AG04450 (cell line): Measurements from ENCODE around the gene FARS2. TPM values are rescaled to one million over a fixed set of nuclear protein-coding genes. Genes with fewer than 3 reads are reported as not detected.

Experiments
- CTCF ChIA-PET: fragments of 300-600, 350-600 bp; formaldehyde crosslinking; extraction: SDS; loops from one replicate; lab custom pipeline; 2022; ENCODE audit warnings: antibody characterized with exemption, inconsistent platforms; lab: Charles Lee
- POLR2A ChIA-PET: fragments of 350-600 bp; formaldehyde crosslinking; extraction: SDS; loops from one replicate; lab custom pipeline; 2021; ENCODE audit warnings: antibody characterized with exemption, inconsistent platforms; lab: Yijun Ruan, JAX
- DNase-seq: peaks from one replicate; pipeline ENCODE4 v3.0.0-alpha.2; 2011; ENCODE audit warnings: low read depth, low spot score
- H3K27ac ChIP-seq: one replicate; pipeline ENCODE4 v1.5.1; 2012; ENCODE audit warnings: low read depth, low read length, control low read depth
- H3K27me3 ChIP-seq: one replicate; pipeline ENCODE4 v1.6.0; 2012; ENCODE audit warnings: low read length; ENCODE audit not compliant: control insufficient read depth, insufficient read depth
- H3K4me3 ChIP-seq: 2 replicates; pipeline ENCODE4 v1.5.1; 2011; ENCODE audit warnings: mild to moderate bottlenecking, low read depth, low read length, control low read depth
- H3K9me3 ChIP-seq: 2 replicates; pipeline ENCODE4 v1.5.1; 2012; ENCODE audit warnings: low read length; ENCODE audit not compliant: control insufficient read depth, insufficient read depth
- polyA plus RNA-seq: library from polyadenylated mRNA; depleted of rRNA; stranded (reverse); fragments of >200 nt; gene quantifications from 2 replicates; pipeline ENCODE4 v1.2.3, GENCODE V29; 2011
- TF ChIP-seq, protein P1 (sequence below): IDR thresholded peaks from 2 replicates; pipeline ENCODE4 v1.5.1; 2011; ENCODE audit warnings: low read depth, low read length, control low read depth, inconsistent platforms

FARS2 gene
- polyA plus RNA-seq, 1 experiment: 14.0 TPM

DNA sequence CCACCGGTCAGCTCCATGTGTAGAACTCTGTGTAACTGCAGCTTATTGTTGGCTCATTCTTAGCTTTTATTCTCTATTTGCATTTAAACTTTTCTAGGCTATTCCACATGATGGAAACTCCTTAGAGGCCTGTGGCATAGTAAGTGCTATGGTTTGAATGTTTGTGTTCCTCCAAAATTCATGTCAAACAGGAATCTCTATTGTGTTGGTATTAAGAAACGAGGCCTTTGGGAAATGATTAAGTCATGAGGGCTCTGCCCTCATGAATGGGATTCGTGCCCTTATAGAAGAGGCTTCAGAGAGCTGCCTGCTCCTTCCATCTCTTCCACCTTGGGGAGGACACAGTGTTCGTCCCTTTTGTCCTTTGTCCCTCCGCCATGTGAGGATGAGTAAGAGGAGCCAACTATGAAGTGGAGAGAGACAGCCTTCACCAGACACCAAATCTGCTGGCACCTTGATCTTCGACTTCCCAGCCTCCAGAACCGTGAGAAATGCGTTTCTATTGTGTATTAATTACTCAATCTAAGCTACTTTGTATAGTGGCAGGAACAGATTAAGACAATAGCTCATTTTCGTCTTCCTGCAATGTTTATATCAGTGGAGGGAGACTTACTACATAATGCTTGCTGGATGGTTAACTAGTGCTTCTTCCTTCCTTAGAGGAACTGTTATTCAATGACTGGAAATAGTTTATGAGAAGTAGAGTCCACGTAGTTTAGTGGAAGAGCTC, 361.1 kb downstream of the FARS2 start:
- Histone ChIP-seq H3K27ac (no peak overlapping the region), H3K4me3 (no peak overlapping the region), H3K9me3 (no peaks in the 10 kb centered on the region), H3K27me3 (no peaks in the 10 kb centered on the region)
- DNase-seq: no peak
- TF ChIP-seq, protein P1, sequence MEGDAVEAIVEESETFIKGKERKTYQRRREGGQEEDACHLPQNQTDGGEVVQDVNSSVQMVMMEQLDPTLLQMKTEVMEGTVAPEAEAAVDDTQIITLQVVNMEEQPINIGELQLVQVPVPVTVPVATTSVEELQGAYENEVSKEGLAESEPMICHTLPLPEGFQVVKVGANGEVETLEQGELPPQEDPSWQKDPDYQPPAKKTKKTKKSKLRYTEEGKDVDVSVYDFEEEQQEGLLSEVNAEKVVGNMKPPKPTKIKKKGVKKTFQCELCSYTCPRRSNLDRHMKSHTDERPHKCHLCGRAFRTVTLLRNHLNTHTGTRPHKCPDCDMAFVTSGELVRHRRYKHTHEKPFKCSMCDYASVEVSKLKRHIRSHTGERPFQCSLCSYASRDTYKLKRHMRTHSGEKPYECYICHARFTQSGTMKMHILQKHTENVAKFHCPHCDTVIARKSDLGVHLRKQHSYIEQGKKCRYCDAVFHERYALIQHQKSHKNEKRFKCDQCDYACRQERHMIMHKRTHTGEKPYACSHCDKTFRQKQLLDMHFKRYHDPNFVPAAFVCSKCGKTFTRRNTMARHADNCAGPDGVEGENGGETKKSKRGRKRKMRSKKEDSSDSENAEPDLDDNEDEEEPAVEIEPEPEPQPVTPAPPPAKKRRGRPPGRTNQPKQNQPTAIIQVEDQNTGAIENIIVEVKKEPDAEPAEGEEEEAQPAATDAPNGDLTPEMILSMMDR: no peak
- POLR2A ChIA-PET: no interaction called here
- CTCF ChIA-PET: interaction anchor here (0.6 to 0.9 kb wide), 2 partner anchors 151 to 1277 kb away, joined by 3 to 4 read pairs; no protein-coding TSS in a partner anchor

DNA sequence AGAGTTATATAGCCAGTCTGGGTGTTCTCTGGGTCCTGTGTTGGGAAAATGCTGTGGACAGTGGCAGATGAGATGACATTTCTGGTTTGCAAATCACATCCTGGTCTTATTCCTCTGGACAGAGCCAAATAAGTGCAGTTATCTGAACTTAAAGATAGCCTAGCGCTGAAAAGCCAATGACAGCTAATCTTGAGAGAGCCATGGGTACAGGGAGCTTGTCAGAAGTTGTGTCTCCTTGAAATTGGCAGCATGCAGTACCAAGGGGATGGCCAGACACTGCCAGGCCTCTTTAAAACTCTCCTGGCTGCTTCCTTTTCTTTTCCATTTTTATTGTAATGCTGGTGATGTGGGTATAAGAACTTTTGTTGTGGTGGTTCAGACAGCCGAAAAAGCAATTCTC, 362.5 kb downstream of the FARS2 start:
- Histone ChIP-seq H3K4me3 (no peak overlapping the region), H3K27ac (no peak overlapping the region), H3K27me3 (no peaks in the 10 kb centered on the region), H3K9me3 (no peaks in the 10 kb centered on the region)
- TF ChIP-seq, protein P1: no peak
- DNase-seq: no peak
- ChIA-PET POLR2A (interaction anchor here (0.8 kb wide), 1 partner anchor 49 kb away, joined by 3 read pairs; no protein-coding TSS in a partner anchor), CTCF (interaction anchor here (0.6 kb wide), 1 partner anchor 21 kb away, joined by 5 read pairs; no protein-coding TSS in a partner anchor)

DNA sequence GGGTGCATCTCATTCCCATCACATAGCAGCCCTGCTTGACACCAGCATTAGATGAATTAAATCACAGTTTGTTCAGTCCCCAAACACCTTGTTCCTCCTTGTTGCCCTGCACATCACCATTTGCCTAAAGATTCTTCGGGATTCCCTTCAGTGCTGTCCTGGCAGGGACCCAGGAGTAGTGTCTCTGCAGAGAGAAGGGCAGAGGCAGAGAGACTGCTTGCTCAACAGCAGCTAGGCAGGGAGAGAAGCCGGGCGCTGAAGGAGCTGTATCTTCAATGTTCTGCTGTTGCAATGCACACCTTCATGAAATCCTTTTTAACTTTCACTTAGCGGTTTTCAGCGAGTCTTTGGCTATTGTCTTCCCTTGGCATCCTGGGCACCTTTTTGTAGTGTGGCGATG, 362.9 kb downstream of the FARS2 start:
- ChIA-PET POLR2A (interaction anchor here (0.8 kb wide), 1 partner anchor 48 kb away, joined by 3 read pairs; no protein-coding TSS in a partner anchor), CTCF (no interaction called here)
- TF ChIP-seq, protein P1: no peak
- Histone ChIP-seq H3K27ac (no peak overlapping the region), H3K4me3 (no peak overlapping the region), H3K9me3 (no peaks in the 10 kb centered on the region), H3K27me3 (no peaks in the 10 kb centered on the region)
- DNase-seq: no peak

DNA sequence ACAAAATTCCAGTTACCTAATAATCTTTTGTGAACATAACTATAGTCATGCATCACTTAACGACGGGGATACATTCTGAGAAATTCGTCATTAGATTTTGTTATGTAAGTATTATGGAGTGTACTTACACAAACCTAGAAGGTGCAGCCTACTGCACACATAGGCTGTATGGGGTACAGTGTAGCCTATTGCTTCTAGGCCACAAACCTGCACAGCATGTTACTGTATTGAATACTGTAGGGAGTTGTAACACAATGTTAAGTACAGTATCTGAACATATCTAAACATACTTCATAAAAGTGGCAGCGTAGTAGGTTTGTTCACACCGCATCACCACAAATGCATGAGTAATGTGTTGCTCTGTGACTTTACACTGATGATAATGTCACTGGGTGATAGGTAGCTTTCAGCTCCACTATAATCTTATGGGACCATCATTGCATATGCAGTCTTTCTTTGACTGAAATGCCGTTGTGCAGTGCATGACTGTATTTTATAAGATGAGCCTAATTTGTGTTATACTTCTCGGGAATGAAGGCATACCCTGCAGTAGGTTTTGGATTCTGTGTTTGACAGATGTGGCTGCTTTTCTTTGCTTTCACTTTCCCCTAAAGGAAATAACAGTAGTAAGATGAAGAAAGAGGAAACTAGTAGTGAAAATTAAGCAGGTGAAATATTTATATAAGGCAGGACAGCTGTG, 365.6 kb downstream of the FARS2 start:
- H3K27ac ChIP-seq: no peak overlapping the region
- H3K27me3 ChIP-seq: no peaks in the 10 kb centered on the region
- TF ChIP-seq, protein P1: no peak
- no peak overlapping the region for H3K4me3 ChIP-seq
- POLR2A ChIA-PET: no interaction called here
- no peak for DNase-seq
- CTCF ChIA-PET: no interaction called here
- H3K9me3 ChIP-seq: no peaks in the 10 kb centered on the region

DNA sequence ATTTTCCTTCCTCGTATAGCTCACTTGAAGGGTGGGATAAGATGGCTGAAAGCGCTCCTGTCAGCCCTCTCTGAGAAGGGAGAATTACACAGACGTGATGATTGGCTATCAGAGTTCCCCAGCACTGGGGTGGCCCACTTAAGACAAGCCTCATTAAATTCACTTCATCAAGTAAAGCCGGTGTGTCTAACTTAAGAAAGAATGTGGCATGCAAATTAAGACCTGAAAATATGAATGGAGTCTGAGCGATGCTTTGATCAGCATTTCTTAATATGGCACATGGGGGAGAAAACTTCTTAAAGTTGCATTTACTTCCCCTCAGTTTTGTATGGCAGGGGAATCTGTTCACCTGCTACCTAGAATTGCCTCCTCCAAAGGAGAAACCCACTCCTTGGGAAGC, 369.3 kb downstream of the FARS2 start:
- Histone ChIP-seq H3K27me3 (no peaks in the 10 kb centered on the region), H3K9me3 (no peaks in the 10 kb centered on the region), H3K27ac (no peak overlapping the region), H3K4me3 (no peak overlapping the region)
- ChIA-PET POLR2A (no interaction called here), CTCF (no interaction called here)
- no peak for DNase-seq
- TF ChIP-seq, protein P1: no peak
